Neutrophil (primary cell): ENCODE measurements around the gene EZH1.

Experiments
- H3K27ac ChIP-seq: fragments of 200-600 bp; sonication (generic); 2 replicates; pipeline ENCODE4 v1.5.1; 2016; ENCODE audit warnings: mild to moderate bottlenecking, moderate library complexity
- H3K27me3 ChIP-seq: fragments of 200-600 bp; sonication (generic); 2 replicates; pipeline ENCODE4 v1.6.0; 2016; ENCODE audit warnings: mild to moderate bottlenecking
- H3K36me3 ChIP-seq: fragments of 200-600 bp; sonication (generic); 2 replicates; pipeline ENCODE4 v1.5.1; 2017
- H3K4me1 ChIP-seq, 2 experiments: fragments of 200-600 bp in 1 of 2; sonication (generic) in 1 of 2; 1 replicate in 1 of 2; 2 replicates in 1 of 2; pipeline versions ENCODE4 v1.5.1 to v1.6.1; 2013 to 2016; ENCODE audit warnings: low read depth in 1 of 2, low read length in 1 of 2, mild to moderate bottlenecking in 1 of 2, moderate library complexity in 1 of 2; ENCODE audit not compliant: control insufficient read depth in 1 of 2, insufficient read depth in 1 of 2
- H3K4me3 ChIP-seq, 2 experiments: fragments of 200-600 bp in 1 of 2; sonication (generic) in 1 of 2; 1 replicate in 1 of 2; 2 replicates in 1 of 2; pipeline ENCODE4 v1.5.1; 2013 to 2016; ENCODE audit warnings: low read depth in 1 of 2, low read length in 1 of 2, mild to moderate bottlenecking in 1 of 2, moderate library complexity in 1 of 2
- H3K9me3 ChIP-seq: fragments of 200-600 bp; sonication (generic); 2 replicates; pipeline ENCODE4 v1.5.1; 2016
- TF ChIP-seq, protein P1 (sequence below): fragments of 200-600 bp; sonication (generic); IDR thresholded peaks from 2 replicates; pipeline ENCODE4 v1.5.1; 2016; ENCODE audit warnings: antibody characterized with exemption

Gene EZH1

DNA sequence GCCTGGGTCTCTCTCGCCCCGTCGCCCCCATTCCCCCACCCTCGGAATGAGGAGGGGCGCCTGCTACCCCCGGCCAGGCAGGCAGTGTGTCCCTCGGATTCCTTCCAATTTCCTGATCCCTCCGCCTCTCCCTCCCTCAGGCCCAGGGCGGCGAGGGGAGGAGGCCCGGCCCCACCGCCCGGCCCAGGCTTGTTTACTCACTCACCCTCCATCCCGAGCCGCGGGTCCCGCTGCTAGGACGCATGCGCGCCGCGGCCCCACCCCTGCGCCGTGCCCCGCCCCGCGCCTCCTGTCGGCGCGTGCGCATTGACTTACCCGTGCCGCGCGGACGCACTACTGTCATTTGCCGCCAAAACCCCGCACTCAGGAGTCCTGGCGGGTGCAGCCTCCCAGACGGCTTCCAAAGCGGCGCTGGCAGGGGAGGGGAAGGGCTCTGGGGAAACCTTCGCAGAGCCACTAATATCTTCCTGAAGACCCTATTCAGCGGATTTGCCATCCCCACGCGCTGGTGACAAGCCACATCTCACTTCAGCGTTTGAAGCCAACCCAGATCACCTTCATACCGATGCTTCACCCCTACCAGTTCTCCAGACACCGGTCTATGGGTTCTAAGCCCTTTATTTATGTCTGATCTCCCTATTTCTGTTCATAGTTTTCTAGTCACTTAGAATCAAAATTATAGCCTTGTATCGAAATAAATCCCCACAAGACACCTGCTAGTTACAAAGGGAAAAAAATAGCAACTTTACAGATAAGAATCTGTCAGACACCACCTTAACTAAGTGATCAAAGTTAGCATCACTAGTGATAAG, at the start of gene EZH1:
EZH1 (minus strand) TSS at position 235 of the 812 bp plus-strand sequence. CDS start 16,099 bp downstream, outside the sequence.
- peaks cover 46% of the 10 kb centered on the region for H3K27me3 ChIP-seq
- peaks cover 3% of the 10 kb centered on the region for H3K36me3 ChIP-seq
- peaks cover 14 to 15% of the 10 kb centered on the region in 2 experiments for H3K4me1 ChIP-seq
- TF ChIP-seq, protein P1, sequence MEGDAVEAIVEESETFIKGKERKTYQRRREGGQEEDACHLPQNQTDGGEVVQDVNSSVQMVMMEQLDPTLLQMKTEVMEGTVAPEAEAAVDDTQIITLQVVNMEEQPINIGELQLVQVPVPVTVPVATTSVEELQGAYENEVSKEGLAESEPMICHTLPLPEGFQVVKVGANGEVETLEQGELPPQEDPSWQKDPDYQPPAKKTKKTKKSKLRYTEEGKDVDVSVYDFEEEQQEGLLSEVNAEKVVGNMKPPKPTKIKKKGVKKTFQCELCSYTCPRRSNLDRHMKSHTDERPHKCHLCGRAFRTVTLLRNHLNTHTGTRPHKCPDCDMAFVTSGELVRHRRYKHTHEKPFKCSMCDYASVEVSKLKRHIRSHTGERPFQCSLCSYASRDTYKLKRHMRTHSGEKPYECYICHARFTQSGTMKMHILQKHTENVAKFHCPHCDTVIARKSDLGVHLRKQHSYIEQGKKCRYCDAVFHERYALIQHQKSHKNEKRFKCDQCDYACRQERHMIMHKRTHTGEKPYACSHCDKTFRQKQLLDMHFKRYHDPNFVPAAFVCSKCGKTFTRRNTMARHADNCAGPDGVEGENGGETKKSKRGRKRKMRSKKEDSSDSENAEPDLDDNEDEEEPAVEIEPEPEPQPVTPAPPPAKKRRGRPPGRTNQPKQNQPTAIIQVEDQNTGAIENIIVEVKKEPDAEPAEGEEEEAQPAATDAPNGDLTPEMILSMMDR = peak; percentile 53
- H3K4me3 ChIP-seq = peak within 1 kb of the TSS; percentile 85 to 96
- H3K9me3 ChIP-seq = no peaks in the 10 kb centered on the region
- H3K27ac ChIP-seq = peak within 1 kb of the TSS; percentile 87

DNA sequence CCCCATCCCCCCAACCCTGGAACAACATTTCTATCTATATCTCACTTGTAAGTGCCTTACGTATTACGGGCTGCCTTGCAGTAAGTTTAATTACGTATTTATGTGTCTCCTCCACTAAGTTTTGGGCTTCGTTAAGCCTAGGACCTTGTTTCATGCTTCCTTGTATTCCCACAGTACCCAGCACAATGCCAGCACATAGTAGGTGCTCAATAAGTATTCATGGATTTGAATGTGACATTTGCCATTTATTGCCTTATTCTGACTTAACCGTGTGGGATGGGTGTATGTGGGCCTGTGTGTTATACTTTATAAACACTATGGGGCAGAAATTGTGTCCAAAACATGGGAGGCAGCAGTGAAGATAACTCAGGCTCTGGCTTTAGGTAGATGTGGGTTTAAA, 47.7 kb upstream of the EZH1 start:
- Histone ChIP-seq H3K27ac (no peak overlapping the region), H3K4me3 (no peak overlapping the region), H3K36me3 (no peaks in the 10 kb centered on the region), H3K9me3 (no peaks in the 10 kb centered on the region), H3K4me1 (peaks cover 0 to under 1% of the 10 kb centered on the region in 2 experiments), H3K27me3 (peaks cover 52% of the 10 kb centered on the region)
- TF ChIP-seq, protein P1 = no peak

DNA sequence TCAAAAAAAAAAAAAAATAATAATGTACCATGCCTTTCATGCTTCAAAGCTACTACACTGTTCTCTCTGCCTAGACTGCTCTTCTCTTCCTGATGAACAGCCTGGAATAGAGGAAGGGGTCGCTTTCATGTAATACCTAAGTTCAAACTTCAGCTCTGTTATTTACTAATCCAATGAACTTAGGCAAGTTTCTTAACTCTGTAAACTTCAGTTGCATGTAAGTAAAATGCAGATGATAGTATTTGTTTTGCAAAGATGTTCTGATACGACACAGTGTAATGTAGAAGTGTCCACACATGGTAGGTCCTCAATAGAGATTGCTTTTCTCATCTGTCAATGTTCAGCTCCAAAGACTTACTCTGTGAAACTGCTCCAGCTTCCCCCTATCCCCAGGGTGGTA, 47.1 kb upstream of the EZH1 start:
- TF ChIP-seq, protein P1 = no peak
- Histone ChIP-seq H3K27me3 (peaks cover 58% of the 10 kb centered on the region), H3K4me1 (no peaks in the 10 kb centered on the region), H3K4me3 (no peak overlapping the region), H3K27ac (no peak overlapping the region), H3K9me3 (no peaks in the 10 kb centered on the region), H3K36me3 (no peaks in the 10 kb centered on the region)

DNA sequence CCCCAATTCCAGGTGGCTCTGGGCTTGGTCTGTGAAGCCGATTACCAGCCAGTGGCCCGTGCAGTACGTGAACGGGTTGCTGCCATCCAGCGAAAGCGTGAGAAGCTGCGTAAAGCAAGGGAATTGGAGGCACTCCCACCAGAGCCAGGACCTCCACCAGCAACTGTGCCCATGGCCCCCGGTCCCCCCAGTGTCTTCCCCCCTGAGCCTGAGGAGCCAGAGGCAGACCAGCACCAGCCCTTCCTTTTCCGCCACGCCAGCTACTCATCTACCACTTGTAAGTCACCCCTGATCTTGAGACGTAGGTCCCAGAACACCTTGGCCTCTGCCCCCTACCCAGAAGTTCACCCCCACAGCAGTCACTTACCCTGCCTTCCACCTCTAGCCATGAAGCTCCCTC, 42.4 kb upstream of the EZH1 start:
- H3K4me1 ChIP-seq = peaks cover 8 to 13% of the 10 kb centered on the region in 2 experiments
- no peaks in the 10 kb centered on the region for H3K36me3 ChIP-seq
- H3K27ac ChIP-seq = no peak overlapping the region
- peaks cover 99% of the 10 kb centered on the region for H3K27me3 ChIP-seq
- TF ChIP-seq, protein P1 = no peak
- no peak overlapping the region for H3K4me3 ChIP-seq
- H3K9me3 ChIP-seq = no peaks in the 10 kb centered on the region

DNA sequence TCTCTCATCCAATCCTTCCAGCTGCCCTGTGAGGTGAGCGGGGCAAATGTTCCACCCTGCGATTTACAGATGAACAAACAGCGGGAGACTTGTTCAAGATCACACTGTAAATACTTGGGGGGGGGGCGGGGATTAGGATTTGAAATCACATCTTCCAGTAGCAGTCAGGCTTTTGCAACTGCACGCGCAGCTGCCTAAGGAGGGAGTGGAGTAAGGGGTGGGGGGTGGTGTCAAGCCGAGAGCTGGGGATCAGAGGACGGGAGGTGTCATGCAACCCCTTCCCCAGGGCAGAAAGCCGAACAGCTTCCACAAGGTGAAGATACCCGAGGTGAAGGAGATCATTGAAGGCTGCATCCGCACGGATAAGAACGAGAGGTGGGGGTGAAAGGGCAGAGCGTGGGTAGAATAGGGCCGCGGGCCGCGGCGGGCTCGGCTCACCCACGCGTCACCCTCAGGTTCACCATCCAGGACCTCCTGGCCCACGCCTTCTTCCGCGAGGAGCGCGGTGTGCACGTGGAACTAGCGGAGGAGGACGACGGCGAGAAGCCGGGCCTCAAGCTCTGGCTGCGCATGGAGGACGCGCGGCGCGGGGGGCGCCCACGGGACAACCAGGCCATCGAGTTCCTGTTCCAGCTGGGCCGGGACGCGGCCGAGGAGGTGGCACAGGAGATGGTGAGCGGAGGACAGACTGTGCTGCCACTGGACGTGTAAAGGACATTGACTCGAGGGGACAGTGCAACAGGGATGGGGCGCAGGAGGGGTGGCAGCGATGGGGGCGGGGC, 40.2 kb upstream of the EZH1 start:
- TF ChIP-seq, protein P1 = no peak

More for the DNA sequence above, 40.2 kb upstream of the EZH1 start:
- Histone ChIP-seq H3K9me3 (no peaks in the 10 kb centered on the region), H3K36me3 (peaks cover 3% of the 10 kb centered on the region), H3K27me3 (peaks cover 100% of the 10 kb centered on the region), H3K4me3 (no peak overlapping the region), H3K27ac (no peak overlapping the region), H3K4me1 (peaks cover 8 to 21% of the 10 kb centered on the region in 2 experiments)
